Measurements from ENCODE around the gene HTR3C. TPM values are rescaled to one million over a fixed set of nuclear protein-coding genes. Genes with fewer than 3 reads are reported as not detected.

HTR3C gene
- total RNA-seq, 4 donors from 2014 or later, result not detected

GRCh38 chr3:184092199-184092598 lies 39.4 kb downstream of the HTR3C start:
- H3K4me3 ChIP-seq (ENCODE audit: low read depth, poor library complexity, severe bottlenecking), result no peak overlapping the region
- intact Hi-C loops (cut with DNase I; ENCODE audit: low total_unique reads), result no loop called here
- no peak for TF ChIP-seq POLR2A (IDR thresholded peaks at IDR 0.05)
- TF ChIP-seq CTCF (IDR thresholded peaks at IDR 0.05), result no peak
- no peak for DNase-seq (ENCODE audit: low spot score in 2 of 2)
- 90 to 92% methylated on average over 3 of the region's 3 CpGs for WGBS, 2 donors

GRCh38 chr3:184096811-184097383 lies 44.0 kb downstream of the HTR3C start, which contains the start of gene HTR3E:
Gene HTR3E (plus strand): TSS chr3:184097064. CDS start chr3:184097530, 466 bp downstream.
- no peak within 1 kb of the TSS for H3K4me3 ChIP-seq (ENCODE audit: low read depth, poor library complexity, severe bottlenecking)
- DNase-seq (ENCODE audit: low spot score in 2 of 2), result no peak
- intact Hi-C loops (cut with DNase I; ENCODE audit: low total_unique reads), result no loop called here
- TF ChIP-seq CTCF (IDR thresholded peaks at IDR 0.05), result no peak
- no peak for TF ChIP-seq POLR2A (IDR thresholded peaks at IDR 0.05)
- WGBS, 2 donors, result 88 to 89% methylated on average over 7 of the region's 7 CpGs

- WGBS, 2 donors, result 80 to 83% methylated on average over 6 of the region's 6 CpGs
- TF ChIP-seq CTCF (IDR thresholded peaks at IDR 0.05), result no peak
- no peak for TF ChIP-seq POLR2A (IDR thresholded peaks at IDR 0.05)
- no peak overlapping the region for H3K4me3 ChIP-seq (ENCODE audit: low read depth, poor library complexity, severe bottlenecking)
- DNase-seq (ENCODE audit: low spot score in 2 of 2), result no peak
- intact Hi-C loops (cut with DNase I; ENCODE audit: low total_unique reads), result no loop called here
Observed at GRCh38 chr3:184097556-184097955, 44.7 kb downstream of the HTR3C start.

- no peak for DNase-seq (ENCODE audit: low spot score in 2 of 2)
- intact Hi-C loops (cut with DNase I; ENCODE audit: low total_unique reads), result no loop called here
- H3K4me3 ChIP-seq (ENCODE audit: low read depth, poor library complexity, severe bottlenecking), result no peak overlapping the region
- WGBS, 2 donors, result 59 to 66% methylated on average over 24 of the region's 24 CpGs
- no peak for TF ChIP-seq CTCF (IDR thresholded peaks at IDR 0.05)
- TF ChIP-seq POLR2A (IDR thresholded peaks at IDR 0.05), result no peak
Observed at GRCh38 chr3:184099806-184100686, 47.2 kb downstream of the HTR3C start.

Other genes with a start within 250 kb of the HTR3C start
- 10 to 100 TPM in 2 of 4 donors, 1 to 10 TPM in 2; 2.6 to 19.2 (median 11.7) TPM for gene MAP6D1, start 227.5 kb upstream of the HTR3C start, total RNA-seq
- gene PARL, start 168.2 kb upstream of the HTR3C start, total RNA-seq, result 10 to 100 TPM; 19.5 to 40.5 (median 22.3) TPM
- 10 to 100 TPM in 3 of 4 donors, 1 to 10 TPM in 1; 8.9 to 14.3 (median 11.9) TPM for gene ABCC5, start 35.2 kb upstream of the HTR3C start, total RNA-seq
- gene HTR3D, start 21.3 kb upstream of the HTR3C start, total RNA-seq, result not detected
- not detected for gene HTR3E, start 44.0 kb downstream of the HTR3C start, total RNA-seq
- 10 to 100 TPM; 36.5 to 52.5 (median 40.1) TPM for gene EIF2B5, start 82.3 kb downstream of the HTR3C start, total RNA-seq
- gene DVL3, start 102.3 kb downstream of the HTR3C start, total RNA-seq, result 10 to 100 TPM; 37.9 to 81.9 (median 42.4) TPM
- gene AP2M1, start 121.8 kb downstream of the HTR3C start, total RNA-seq, result 100 to 1,000 TPM; 109 to 168 (median 122) TPM
- gene ABCF3, start 133.2 kb downstream of the HTR3C start, total RNA-seq, result 10 to 100 TPM; 47.6 to 62.9 (median 53.6) TPM
- gene VWA5B2, start 176.5 kb downstream of the HTR3C start, total RNA-seq, result not detected
- 10 to 100 TPM; 41.7 to 53.6 (median 46.2) TPM for gene ALG3, start 195.9 kb downstream of the HTR3C start, total RNA-seq
- gene EEF1AKMT4, start 196.6 kb downstream of the HTR3C start, total RNA-seq, result 1 to 10 TPM; 4.3 to 7.7 (median 6.1) TPM
- not detected for gene CAMK2N2, start 208.5 kb downstream of the HTR3C start, total RNA-seq
- not detected for gene ECE2, start 223.0 kb downstream of the HTR3C start, total RNA-seq
- gene PSMD2, start 246.2 kb downstream of the HTR3C start, total RNA-seq, result 100 to 1,000 TPM; 194 to 263 (median 211) TPM

Data from lower leg skin (tissue), 4 donors.